CD14-positive monocyte (primary cell): Measurements from ENCODE around the gene BRD3OS. TPM values are rescaled to one million over a fixed set of nuclear protein-coding genes. Genes with fewer than 3 reads are reported as not detected.

Experiments
- DNase-seq, 3 donors: peaks; one replicate each; pipeline ENCODE4 v3.0.0-alpha.2; 2011 to 2022
- H2AFZ ChIP-seq: 2 replicates; pipeline ENCODE4 v1.6.0; 2012; ENCODE audit warnings: mild to moderate bottlenecking, low read depth, low read length, inconsistent platforms; ENCODE audit not compliant: insufficient read depth, poor library complexity, severe bottlenecking
- H3K27ac ChIP-seq, 2 donors: 1 replicate in 1 of 2; 2 replicates in 1 of 2; pipeline ENCODE4 v1.5.1; 2012 to 2013; ENCODE audit warnings: low read length in 2 of 2, control low read depth in 1 of 2, inconsistent platforms in 1 of 2, low read depth in 1 of 2, mild to moderate bottlenecking in 1 of 2
- H3K27me3 ChIP-seq, 2 donors: one replicate each; pipeline versions ENCODE4 v1.6.0 to v1.6.1; 2011 to 2013; ENCODE audit warnings: low read length in 2 of 2; ENCODE audit not compliant: control insufficient read depth in 2 of 2, insufficient read depth in 2 of 2
- H3K36me3 ChIP-seq, 2 donors: replicated peaks in 1 of 2; 1 replicate in 1 of 2; 2 replicates in 1 of 2; pipeline versions ENCODE4 v1.5.1 to v1.6.1; 2012 to 2013; ENCODE audit warnings: low read length in 2 of 2, control low read depth in 1 of 2, inconsistent platforms in 1 of 2, mild to moderate bottlenecking in 1 of 2; ENCODE audit not compliant: insufficient read depth in 2 of 2, control insufficient read depth in 1 of 2
- H3K4me1 ChIP-seq, 2 donors: 1 replicate in 1 of 2; 2 replicates in 1 of 2; pipeline versions ENCODE4 v1.5.1 to v1.6.1; 2012 to 2013; ENCODE audit warnings: low read length in 2 of 2, control low read depth in 1 of 2, inconsistent platforms in 1 of 2, mild to moderate bottlenecking in 1 of 2, moderate library complexity in 1 of 2; ENCODE audit not compliant: insufficient read depth in 2 of 2, control insufficient read depth in 1 of 2
- H3K4me2 ChIP-seq: replicated peaks from 2 replicates; pipeline ENCODE3; 2012; ENCODE audit warnings: low read length, moderate library complexity, mild to moderate bottlenecking; ENCODE audit not compliant: poor library complexity, severe bottlenecking; ENCODE audit errors: extremely low read depth
- H3K4me3 ChIP-seq, 3 experiments: fragments of 200-600 bp in 1 of 3; sonication (generic) in 1 of 3; replicated peaks in 1 of 3; 1 replicate in 2 of 3; 2 replicates in 1 of 3; pipeline ENCODE4 v1.5.1; 2011 to 2013; ENCODE audit warnings: low read length in 3 of 3, mild to moderate bottlenecking in 3 of 3, control low read depth in 2 of 3, low read depth in 2 of 3, inconsistent platforms in 1 of 3, moderate library complexity in 1 of 3
- H3K79me2 ChIP-seq: 2 replicates; pipeline ENCODE4 v1.6.0; 2012; ENCODE audit warnings: mild to moderate bottlenecking, control low read depth, inconsistent platforms, low read length, moderate library complexity; ENCODE audit not compliant: insufficient read depth
- H3K9ac ChIP-seq: 2 replicates; pipeline ENCODE4 v1.6.0; 2017; ENCODE audit warnings: low read length, mild to moderate bottlenecking; ENCODE audit not compliant: insufficient read depth, poor library complexity, severe bottlenecking
- H3K9me3 ChIP-seq, 2 donors: replicated peaks in 1 of 2; 1 replicate in 1 of 2; 2 replicates in 1 of 2; pipeline versions ENCODE4 v1.5.1 to v1.6.1; 2012 to 2013; ENCODE audit warnings: low read length in 2 of 2, control low read depth in 1 of 2; ENCODE audit not compliant: control insufficient read depth in 1 of 2, insufficient read depth in 1 of 2
- H4K20me1 ChIP-seq: 2 replicates; pipeline ENCODE4 v1.6.0; 2012; ENCODE audit warnings: mild to moderate bottlenecking, low read length, control low read depth, moderate library complexity; ENCODE audit not compliant: insufficient read depth
- H3K27ac Mint-ChIP-seq, 7 donors: one replicate each; pipeline ENCODE4 v1.8.0; 2020; ENCODE audit warnings: mild to moderate bottlenecking in 7 of 7, mixed read lengths in 7 of 7, moderate library complexity in 6 of 7, inconsistent platforms in 2 of 7
- H3K27me3 Mint-ChIP-seq, 3 donors: one replicate each; pipeline ENCODE4 v1.8.0; 2021 to 2022; ENCODE audit warnings: low read depth in 3 of 3, mild to moderate bottlenecking in 3 of 3, mixed read lengths in 3 of 3, moderate library complexity in 3 of 3, inconsistent platforms in 1 of 3
- H3K36me3 Mint-ChIP-seq, 2 donors: one replicate each; pipeline ENCODE4 v1.8.0; 2020; ENCODE audit warnings: mixed read lengths in 2 of 2, inconsistent platforms in 1 of 2, mild to moderate bottlenecking in 1 of 2
- H3K4me1 Mint-ChIP-seq: one replicate; pipeline ENCODE4 v1.8.0; 2020; ENCODE audit warnings: mild to moderate bottlenecking, mixed read lengths
- H3K4me3 Mint-ChIP-seq, 2 donors: one replicate each; pipeline ENCODE4 v1.8.0; 2020; ENCODE audit warnings: mild to moderate bottlenecking in 2 of 2, mixed read lengths in 2 of 2, moderate library complexity in 1 of 2
- H3K9me3 Mint-ChIP-seq, 7 donors: one replicate each; pipeline ENCODE4 v1.8.0; 2020 to 2022; ENCODE audit warnings: mixed read lengths in 7 of 7, mild to moderate bottlenecking in 6 of 7, moderate library complexity in 6 of 7, inconsistent platforms in 2 of 7
- CTCF ChIP-seq: fragments of 200-600 bp; IDR thresholded peaks from one replicate; pipeline ENCODE4 v1.8.0; 2022; ENCODE audit warnings: antibody characterized with exemption, mild to moderate bottlenecking
- WGBS: methylation state at CpG from one replicate; pipeline ENCODE4 v1.1.5; 2013; ENCODE audit warnings: missing lambda C conversion rate; ENCODE audit not compliant: insufficient coverage; 5-methylcytosine and 5-hydroxymethylcytosine counted together
- intact Hi-C, 2 donors: fragments of 100-400 bp; cut with micrococcal nuclease; formaldehyde crosslinking; loops; one replicate each; pipeline versions ENCODE4 v1.15.0 to v1.15.1; 2023
- polyA plus RNA-seq, 3 donors: library from polyadenylated mRNA; depleted of rRNA in 1 of 3; unstranded in 2 of 3; stranded (reverse) in 1 of 3; fragments of 300-500 nt in 2 of 3; fragments of >200 nt in 1 of 3; fragmentation: Illumina TruSeq in 2 of 3; gene quantifications; 1 replicate in 2 of 3; 2 replicates in 1 of 3; pipeline ENCODE4 v1.2.3, GENCODE V29; 2012 to 2021

The BRD3OS gene
- polyA plus RNA-seq, 3 donors: 2.9 to 6.8 (median 6.6) TPM

GRCh38 chr9:134047868-134048581 lies 22.7 kb downstream of the BRD3OS start:
- Mint-ChIP-seq H3K4me1 (peaks cover 15% of the 10 kb centered on the region), H3K4me3 (no peak overlapping the region), H3K36me3 (peaks cover 85 to 100% of the 10 kb centered on the region in 2 donors), H3K27ac (no peak overlapping the region), H3K9me3 (peaks cover 0 to 2% (median 0%) of the 10 kb centered on the region in 7 donors), H3K27me3 (peaks cover 0 to 2% (median 0%) of the 10 kb centered on the region in 3 donors)
- WGBS: 97% methylated on average over 48 of the region's 53 CpGs
- DNase-seq: no peak
- Histone ChIP-seq H3K27me3 (no peaks in the 10 kb centered on the region), H3K4me3 (no peak overlapping the region), H3K4me2 (no peak overlapping the region), H2AFZ (no peak overlapping the region), H3K79me2 (peaks cover 11% of the 10 kb centered on the region), H4K20me1 (peaks cover 91% of the 10 kb centered on the region), H3K4me1 (no peaks in the 10 kb centered on the region), H3K27ac (no peak overlapping the region), H3K9ac (no peak overlapping the region), H3K36me3 (peaks cover 96 to 100% of the 10 kb centered on the region in 2 donors), H3K9me3 (no peaks in the 10 kb centered on the region)
- intact Hi-C loops: no loop called here
- TF ChIP-seq CTCF: no peak

GRCh38 chr9:134048582-134048968 lies 23.3 kb downstream of the BRD3OS start:
- intact Hi-C loops: no loop called here
- Histone ChIP-seq H3K27ac (no peak overlapping the region), H3K4me2 (no peak overlapping the region), H3K36me3 (peaks cover 96 to 100% of the 10 kb centered on the region in 2 donors), H3K79me2 (peaks cover 16% of the 10 kb centered on the region), H3K27me3 (no peaks in the 10 kb centered on the region), H3K9ac (no peak overlapping the region), H4K20me1 (peaks cover 91% of the 10 kb centered on the region), H2AFZ (no peak overlapping the region), H3K4me1 (no peaks in the 10 kb centered on the region), H3K9me3 (no peaks in the 10 kb centered on the region), H3K4me3 (no peak overlapping the region)
- peaks cover 85 to 99% of the 10 kb centered on the region in 2 donors for H3K36me3 Mint-ChIP-seq
- no peak overlapping the region for H3K27ac Mint-ChIP-seq
- H3K27me3 Mint-ChIP-seq: peaks cover 0 to 2% (median 0%) of the 10 kb centered on the region in 3 donors
- TF ChIP-seq CTCF: no peak
- no peak overlapping the region for H3K4me3 Mint-ChIP-seq
- peaks cover 0 to 2% (median 0%) of the 10 kb centered on the region in 7 donors for H3K9me3 Mint-ChIP-seq
- DNase-seq: no peak
- H3K4me1 Mint-ChIP-seq: peaks cover 12% of the 10 kb centered on the region
- 98% methylated on average over 12 of the region's 12 CpGs for WGBS
